Measurements from ENCODE around the gene IMMP2L.

The IMMP2L gene

DNA sequence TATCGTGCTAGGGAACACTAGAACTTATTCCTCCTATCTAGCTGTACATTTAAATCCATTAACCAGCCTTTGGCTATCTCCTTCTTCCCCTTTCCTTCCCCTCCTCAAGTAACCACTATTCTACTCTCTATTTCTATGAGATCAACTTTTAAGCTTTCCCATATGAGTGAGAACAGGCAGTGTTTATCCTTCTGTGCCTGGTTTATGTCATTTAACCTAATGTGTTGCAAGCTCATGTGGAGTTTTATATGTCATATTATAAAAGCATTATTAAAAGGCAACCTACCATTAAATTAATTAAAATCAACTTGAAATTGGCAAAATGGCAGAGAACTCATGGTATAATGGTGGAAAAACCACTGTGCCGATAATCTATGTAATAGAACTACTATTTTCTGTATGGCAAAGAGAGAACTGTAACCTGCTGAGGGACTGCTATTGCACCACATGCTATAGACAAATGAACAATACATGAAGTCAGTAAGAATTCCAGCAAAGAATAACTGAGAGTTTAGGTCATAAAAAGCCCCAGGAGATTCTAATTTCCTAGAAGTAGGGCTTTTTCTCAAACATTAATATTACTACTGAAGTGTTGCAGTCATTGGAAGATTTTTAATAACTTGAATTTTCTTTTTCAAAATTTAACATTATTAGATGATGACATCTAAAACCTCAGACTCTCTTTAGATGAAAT lies 389.6 kb downstream of the IMMP2L start:
- H2AFZ ChIP-seq (ENCODE audit: low read length), result no peak overlapping the region
- H3K4me2 ChIP-seq (ENCODE audit: low read depth, low read length, poor library complexity, severe bottlenecking), result no peak overlapping the region
- H3K9me3 ChIP-seq (ENCODE audit: insufficient read depth, low read depth, low read length), result no peaks in the 10 kb centered on the region
- no peaks in the 10 kb centered on the region for H4K20me1 ChIP-seq (ENCODE audit: insufficient read depth, low read length, poor library complexity, severe bottlenecking)
- H3K9me2 ChIP-seq (replicated peaks; ENCODE audit: low read depth, low read length), result no peaks in the 10 kb centered on the region
- TF ChIP-seq, protein P1, sequence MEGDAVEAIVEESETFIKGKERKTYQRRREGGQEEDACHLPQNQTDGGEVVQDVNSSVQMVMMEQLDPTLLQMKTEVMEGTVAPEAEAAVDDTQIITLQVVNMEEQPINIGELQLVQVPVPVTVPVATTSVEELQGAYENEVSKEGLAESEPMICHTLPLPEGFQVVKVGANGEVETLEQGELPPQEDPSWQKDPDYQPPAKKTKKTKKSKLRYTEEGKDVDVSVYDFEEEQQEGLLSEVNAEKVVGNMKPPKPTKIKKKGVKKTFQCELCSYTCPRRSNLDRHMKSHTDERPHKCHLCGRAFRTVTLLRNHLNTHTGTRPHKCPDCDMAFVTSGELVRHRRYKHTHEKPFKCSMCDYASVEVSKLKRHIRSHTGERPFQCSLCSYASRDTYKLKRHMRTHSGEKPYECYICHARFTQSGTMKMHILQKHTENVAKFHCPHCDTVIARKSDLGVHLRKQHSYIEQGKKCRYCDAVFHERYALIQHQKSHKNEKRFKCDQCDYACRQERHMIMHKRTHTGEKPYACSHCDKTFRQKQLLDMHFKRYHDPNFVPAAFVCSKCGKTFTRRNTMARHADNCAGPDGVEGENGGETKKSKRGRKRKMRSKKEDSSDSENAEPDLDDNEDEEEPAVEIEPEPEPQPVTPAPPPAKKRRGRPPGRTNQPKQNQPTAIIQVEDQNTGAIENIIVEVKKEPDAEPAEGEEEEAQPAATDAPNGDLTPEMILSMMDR (conservative IDR thresholded peaks at IDR 0.05; ENCODE audit: low read length), result no peak
- TF ChIP-seq EZH2phosphoT487 (IDR thresholded peaks at IDR 0.05; ENCODE audit: borderline replicate concordance), result no peak
- H3K36me3 ChIP-seq (ENCODE audit: insufficient read depth, low read length), result no peaks in the 10 kb centered on the region
- H3F3A ChIP-seq (ENCODE audit: low read depth), result peaks cover 3% of the 10 kb centered on the region; the same call in 1 of the 2 replicates
- H3K79me2 ChIP-seq (ENCODE audit: insufficient read depth, low read length), result no peaks in the 10 kb centered on the region
- H3K9ac ChIP-seq (ENCODE audit: low read depth, low read length, poor library complexity, severe bottlenecking), result no peak overlapping the region
- H3K4me1 ChIP-seq (ENCODE audit: insufficient read depth, low read length, poor library complexity, severe bottlenecking), result peaks cover 64% of the 10 kb centered on the region
- H3K4me3 ChIP-seq (ENCODE audit: low read length, poor library complexity, severe bottlenecking), result no peak overlapping the region
- H3K27me3 ChIP-seq (ENCODE audit: insufficient read depth, low read length, poor library complexity, severe bottlenecking), result no peaks in the 10 kb centered on the region

DNA sequence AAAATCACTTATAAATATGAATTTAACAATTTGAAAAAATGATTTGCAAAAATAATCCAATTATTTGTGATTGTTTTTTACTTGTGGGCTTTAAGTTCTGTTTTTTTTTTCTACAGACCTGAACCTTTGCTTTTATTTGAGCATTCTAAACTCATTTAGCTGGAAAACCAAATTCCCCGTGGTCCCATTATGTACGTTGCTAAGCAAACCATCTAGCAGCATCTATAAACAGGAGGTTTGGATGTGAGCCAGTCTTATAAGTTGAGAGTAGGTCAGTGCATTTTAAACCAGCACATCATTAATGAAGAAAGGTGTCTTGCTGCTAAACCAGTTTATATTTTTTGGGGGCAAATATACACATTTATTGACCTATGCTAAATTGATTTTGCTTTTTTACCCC lies 394.1 kb downstream of the IMMP2L start:
- H3K4me3 ChIP-seq (ENCODE audit: low read length, poor library complexity, severe bottlenecking), result no peak overlapping the region
- TF ChIP-seq, protein P1 (conservative IDR thresholded peaks at IDR 0.05; ENCODE audit: low read length), result no peak
- TF ChIP-seq EZH2phosphoT487 (IDR thresholded peaks at IDR 0.05; ENCODE audit: borderline replicate concordance), result no peak
- H4K20me1 ChIP-seq (ENCODE audit: insufficient read depth, low read length, poor library complexity, severe bottlenecking), result no peaks in the 10 kb centered on the region
- H3K9me2 ChIP-seq (replicated peaks; ENCODE audit: low read depth, low read length), result no peaks in the 10 kb centered on the region
- H3F3A ChIP-seq (ENCODE audit: low read depth), result no peaks in the 10 kb centered on the region
- H3K9ac ChIP-seq (ENCODE audit: low read depth, low read length, poor library complexity, severe bottlenecking), result no peak overlapping the region
- peaks cover 45% of the 10 kb centered on the region for H3K4me1 ChIP-seq (ENCODE audit: insufficient read depth, low read length, poor library complexity, severe bottlenecking)
- no peak overlapping the region for H2AFZ ChIP-seq (ENCODE audit: low read length)
- no peaks in the 10 kb centered on the region for H3K79me2 ChIP-seq (ENCODE audit: insufficient read depth, low read length)
- no peaks in the 10 kb centered on the region for H3K27me3 ChIP-seq (ENCODE audit: insufficient read depth, low read length, poor library complexity, severe bottlenecking)
- H3K9me3 ChIP-seq (ENCODE audit: insufficient read depth, low read depth, low read length), result no peaks in the 10 kb centered on the region
- peak overlapping the region; percentile 9 for H3K4me2 ChIP-seq (ENCODE audit: low read depth, low read length, poor library complexity, severe bottlenecking)
- no peaks in the 10 kb centered on the region for H3K36me3 ChIP-seq (ENCODE audit: insufficient read depth, low read length)

DNA sequence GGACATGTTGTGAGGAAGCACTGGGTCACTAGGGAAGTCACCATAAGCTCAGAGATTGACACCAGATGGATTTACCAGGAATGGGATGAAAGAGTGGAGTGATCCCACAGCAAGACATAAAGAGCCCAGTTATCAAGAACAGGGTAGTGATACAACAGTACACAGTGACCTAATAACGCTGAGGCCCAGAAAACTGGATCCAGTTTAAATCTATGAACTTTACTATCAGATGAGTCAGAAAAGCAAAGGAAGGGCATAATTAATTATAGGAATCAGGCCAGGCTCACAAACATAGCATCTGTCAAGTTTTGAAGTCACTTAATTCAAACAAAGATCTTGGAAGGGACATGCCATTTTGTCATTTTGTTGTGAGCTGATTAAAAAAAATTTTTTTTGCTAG lies 397.9 kb downstream of the IMMP2L start:
- Histone ChIP-seq H3F3A (ENCODE audit: low read depth) (no peaks in the 10 kb centered on the region), H3K9me2 (replicated peaks; ENCODE audit: low read depth, low read length) (no peaks in the 10 kb centered on the region), H3K4me1 (ENCODE audit: insufficient read depth, low read length, poor library complexity, severe bottlenecking) (peaks cover 36% of the 10 kb centered on the region), H3K36me3 (ENCODE audit: insufficient read depth, low read length) (no peaks in the 10 kb centered on the region), H3K79me2 (ENCODE audit: insufficient read depth, low read length) (no peaks in the 10 kb centered on the region), H3K27me3 (ENCODE audit: insufficient read depth, low read length, poor library complexity, severe bottlenecking) (no peaks in the 10 kb centered on the region), H3K9me3 (ENCODE audit: insufficient read depth, low read depth, low read length) (no peaks in the 10 kb centered on the region), H3K9ac (ENCODE audit: low read depth, low read length, poor library complexity, severe bottlenecking) (no peak overlapping the region), H4K20me1 (ENCODE audit: insufficient read depth, low read length, poor library complexity, severe bottlenecking) (no peaks in the 10 kb centered on the region), H3K4me2 (ENCODE audit: low read depth, low read length, poor library complexity, severe bottlenecking) (no peak overlapping the region), H3K4me3 (ENCODE audit: low read length, poor library complexity, severe bottlenecking) (no peak overlapping the region), H2AFZ (ENCODE audit: low read length) (no peak overlapping the region)
- TF ChIP-seq, protein P1 (conservative IDR thresholded peaks at IDR 0.05; ENCODE audit: low read length), result no peak
- no peak for TF ChIP-seq EZH2phosphoT487 (IDR thresholded peaks at IDR 0.05; ENCODE audit: borderline replicate concordance)

Data from Loucy (cell line).